Mucosa of descending colon (tissue), 3 donors: ENCODE measurements around the gene BCO1. TPM values are rescaled to one million over a fixed set of nuclear protein-coding genes. Genes with fewer than 3 reads are reported as not detected.

Source experiments
- ATAC-seq: fragments of 200-7000 bp; cut with Tn5 transposase; one replicate; pipeline ENCODE4 v1.9.1; 2020; ENCODE audit warnings: mild to moderate bottlenecking, moderate library complexity
- DNase-seq, 3 donors: peaks; one replicate each; pipeline ENCODE4 v3.0.0-alpha.2; 2020
- H3K36me3 ChIP-seq: fragments of 200-600 bp; one replicate; pipeline ENCODE4 v1.8.0; 2021; ENCODE audit warnings: low read depth, mild to moderate bottlenecking
- H3K4me1 ChIP-seq: fragments of 200-600 bp; one replicate; pipeline ENCODE4 v1.8.0; 2021; ENCODE audit warnings: low read depth, mild to moderate bottlenecking
- H3K4me3 ChIP-seq: fragments of 200-600 bp; one replicate; pipeline ENCODE4 v1.8.0; 2021; ENCODE audit warnings: mild to moderate bottlenecking
- H3K9me3 ChIP-seq: fragments of 200-600 bp; one replicate; pipeline ENCODE4 v1.8.0; 2021; ENCODE audit warnings: mild to moderate bottlenecking
- intact Hi-C, 2 donors: fragments of 100-400 bp; cut with DNase I in 1 of 2; cut with micrococcal nuclease in 1 of 2; formaldehyde crosslinking; loops; one replicate each; pipeline versions ENCODE4 v1.11.0 to v1.11.1; 2022; cut with DNase I, micrococcal nuclease
- total RNA-seq, 3 donors: library from RNA; stranded (reverse); fragmentation: NEBNext Ultra II Directional in 2 of 3; extraction: Animal tissue kit (Norgen Biotek cat#: 25700) in 2 of 3; gene quantifications; one replicate each; pipeline versions ENCODE4 v1.2.1 to v1.2.4, GENCODE V29; 2021 to 2023
- TF ChIP-seq, protein P1 (sequence below): fragments of 200-600 bp; IDR thresholded peaks from one replicate; pipeline ENCODE4 v1.8.0; 2022; ENCODE audit warnings: antibody characterized with exemption, mild to moderate bottlenecking
- donor health status: DM: no; HTN: no; CAD: no; lungs with moderate emphysema.
- donor health status: DM: no; HTN: no; CAD: no.
- donor health status: DM: no; HTN: yes; CAD: no.

BCO1 gene
- total RNA-seq, 3 donors from 2014 or later: 2.2 to 6.5 (median 4.5) TPM

GRCh38 chr16:81283044-81283443 lies 44.6 kb downstream of the BCO1 start:
- intact Hi-C loops: no loop called here
- Histone ChIP-seq H3K36me3 (no peaks in the 10 kb centered on the region), H3K9me3 (no peaks in the 10 kb centered on the region), H3K4me3 (no peak overlapping the region), H3K4me1 (peaks cover 6% of the 10 kb centered on the region)
- DNase-seq (no peak), ATAC-seq (peak; percentile 83)
- TF ChIP-seq, protein P1, sequence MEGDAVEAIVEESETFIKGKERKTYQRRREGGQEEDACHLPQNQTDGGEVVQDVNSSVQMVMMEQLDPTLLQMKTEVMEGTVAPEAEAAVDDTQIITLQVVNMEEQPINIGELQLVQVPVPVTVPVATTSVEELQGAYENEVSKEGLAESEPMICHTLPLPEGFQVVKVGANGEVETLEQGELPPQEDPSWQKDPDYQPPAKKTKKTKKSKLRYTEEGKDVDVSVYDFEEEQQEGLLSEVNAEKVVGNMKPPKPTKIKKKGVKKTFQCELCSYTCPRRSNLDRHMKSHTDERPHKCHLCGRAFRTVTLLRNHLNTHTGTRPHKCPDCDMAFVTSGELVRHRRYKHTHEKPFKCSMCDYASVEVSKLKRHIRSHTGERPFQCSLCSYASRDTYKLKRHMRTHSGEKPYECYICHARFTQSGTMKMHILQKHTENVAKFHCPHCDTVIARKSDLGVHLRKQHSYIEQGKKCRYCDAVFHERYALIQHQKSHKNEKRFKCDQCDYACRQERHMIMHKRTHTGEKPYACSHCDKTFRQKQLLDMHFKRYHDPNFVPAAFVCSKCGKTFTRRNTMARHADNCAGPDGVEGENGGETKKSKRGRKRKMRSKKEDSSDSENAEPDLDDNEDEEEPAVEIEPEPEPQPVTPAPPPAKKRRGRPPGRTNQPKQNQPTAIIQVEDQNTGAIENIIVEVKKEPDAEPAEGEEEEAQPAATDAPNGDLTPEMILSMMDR: no peak

DNA sequence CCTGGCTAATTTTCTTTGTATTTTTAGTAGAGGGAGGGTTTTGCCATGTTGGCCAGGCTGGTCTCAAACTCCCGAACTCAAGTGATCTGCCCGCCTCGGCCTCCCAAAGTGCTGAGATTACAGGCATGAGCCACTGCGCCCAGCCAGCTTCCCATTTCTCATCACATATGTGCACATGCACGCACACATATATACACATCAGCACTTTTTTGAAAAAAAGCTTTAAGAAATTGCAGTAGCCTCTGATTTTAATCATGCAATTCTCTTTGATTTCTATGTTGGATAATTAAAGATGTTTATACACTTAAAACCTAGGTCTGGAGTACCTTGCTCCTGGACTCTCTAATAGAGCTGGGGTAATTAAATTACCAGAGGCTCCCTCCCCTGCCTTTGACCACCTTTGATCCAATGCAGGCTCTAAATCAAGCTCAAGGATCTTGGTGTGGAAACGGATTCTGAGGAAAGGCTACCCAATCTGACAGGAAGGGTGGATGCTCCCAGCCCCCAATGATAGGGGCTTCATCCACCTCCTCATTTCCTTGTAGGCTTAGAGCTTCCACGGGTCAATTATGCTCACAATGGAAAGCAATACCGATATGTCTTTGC lies 46.6 kb downstream of the BCO1 start:
- intact Hi-C loops: no loop called here
- ATAC-seq (no peak), DNase-seq (no peak)
- H3K36me3 ChIP-seq: no peaks in the 10 kb centered on the region
- H3K4me3 ChIP-seq: no peak overlapping the region
- TF ChIP-seq, protein P1: no peak
- H3K4me1 ChIP-seq: no peaks in the 10 kb centered on the region
- H3K9me3 ChIP-seq: no peaks in the 10 kb centered on the region

DNA sequence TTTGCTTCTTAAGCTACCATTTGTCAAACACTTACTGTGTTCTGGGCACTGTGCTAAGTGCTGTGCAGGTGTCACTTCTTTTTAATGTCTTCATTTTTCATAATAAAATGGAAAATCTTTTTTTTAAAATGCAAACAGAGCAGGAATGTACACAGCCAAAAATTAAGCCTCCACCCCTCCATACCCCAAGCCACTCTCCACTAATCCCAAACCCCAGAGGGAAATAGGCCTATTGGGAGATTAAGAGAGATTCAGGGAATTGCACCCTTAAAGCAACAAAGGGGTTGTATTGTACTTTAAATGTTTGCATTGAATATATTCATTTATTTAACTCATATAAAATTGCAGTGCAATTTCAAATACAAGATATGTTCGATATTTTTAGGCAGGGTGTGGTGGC lies 47.7 kb downstream of the BCO1 start:
- ATAC-seq (no peak), DNase-seq (no peak)
- TF ChIP-seq, protein P1: no peak
- Histone ChIP-seq H3K9me3 (no peaks in the 10 kb centered on the region), H3K36me3 (no peaks in the 10 kb centered on the region), H3K4me1 (no peaks in the 10 kb centered on the region), H3K4me3 (no peak overlapping the region)
- intact Hi-C loops: no loop called here

- DNase-seq: no peak
- Histone ChIP-seq H3K36me3 (no peaks in the 10 kb centered on the region), H3K4me3 (no peak overlapping the region), H3K9me3 (no peaks in the 10 kb centered on the region), H3K4me1 (peaks cover 19% of the 10 kb centered on the region)
- intact Hi-C loops: no loop called here
- TF ChIP-seq, protein P1: no peak
- ATAC-seq: no peak
Measured at GRCh38 chr16:81291117-81291516, 52.6 kb downstream of the BCO1 start.

DNA sequence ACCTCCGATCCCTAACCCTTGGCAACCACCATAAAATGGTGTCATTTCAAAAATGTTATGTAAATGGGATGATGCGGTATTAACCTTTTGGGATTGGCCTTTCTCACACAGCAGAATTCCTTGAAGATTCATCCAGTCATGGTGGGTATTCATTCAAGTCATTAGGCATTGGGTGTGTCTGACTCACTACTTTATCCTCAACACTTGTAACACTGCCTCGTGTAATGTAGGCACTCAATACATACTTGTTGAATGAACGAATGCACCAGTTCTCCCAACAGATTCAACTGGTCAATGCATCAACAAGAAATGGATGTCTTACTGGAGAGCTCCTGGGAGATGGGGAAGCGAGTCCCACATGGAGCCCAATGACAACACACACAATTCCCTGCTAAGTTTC lies 54.4 kb downstream of the BCO1 start:
- TF ChIP-seq, protein P1: no peak
- no peaks in the 10 kb centered on the region for H3K36me3 ChIP-seq
- H3K4me1 ChIP-seq: peaks cover 19% of the 10 kb centered on the region
- DNase-seq (no peak), ATAC-seq (no peak)
- no peaks in the 10 kb centered on the region for H3K9me3 ChIP-seq
- intact Hi-C loops: no loop called here
- no peak overlapping the region for H3K4me3 ChIP-seq
